H9 (cell line): ENCODE measurements around the gene JUP. TPM values are rescaled to one million over a fixed set of nuclear protein-coding genes. Genes with fewer than 3 reads are reported as not detected.

ENCODE experiments used
- DNase-seq: peaks from one replicate; pipeline ENCODE4 v3.0.0-alpha.2; 2017
- H2AFZ ChIP-seq: one replicate; pipeline ENCODE4 v1.6.1; 2013; ENCODE audit warnings: mild to moderate bottlenecking, low read length, control low read depth, moderate library complexity
- H2AK5ac ChIP-seq: 2 replicates; pipeline ENCODE4 v1.6.1; 2013; ENCODE audit warnings: low read length, control low read depth, mixed read lengths; ENCODE audit not compliant: insufficient read length
- H2BK120ac ChIP-seq: one replicate; pipeline ENCODE4 v1.6.1; 2013; ENCODE audit warnings: low read depth, mild to moderate bottlenecking, low read length, control low read depth, inconsistent platforms; ENCODE audit not compliant: poor library complexity, severe bottlenecking
- H2BK12ac ChIP-seq: 2 replicates; pipeline ENCODE4 v1.6.1; 2013; ENCODE audit warnings: low read length, control low read depth, mixed read lengths, low read depth; ENCODE audit not compliant: insufficient read length
- H2BK15ac ChIP-seq: 2 replicates; pipeline ENCODE4 v1.6.1; 2013; ENCODE audit warnings: low read depth, low read length, control low read depth
- H2BK20ac ChIP-seq: one replicate; pipeline ENCODE4 v1.6.1; 2013; ENCODE audit warnings: low read depth, mild to moderate bottlenecking, low read length, control low read depth, inconsistent platforms; ENCODE audit not compliant: poor library complexity, severe bottlenecking
- H2BK5ac ChIP-seq: 2 replicates; pipeline ENCODE4 v1.6.1; 2013; ENCODE audit warnings: low read length, control low read depth, mixed read lengths; ENCODE audit not compliant: insufficient read length
- H3K14ac ChIP-seq: 2 replicates; pipeline ENCODE4 v1.6.1; 2013; ENCODE audit warnings: low read length, control low read depth; ENCODE audit not compliant: insufficient read depth
- H3K18ac ChIP-seq: 2 replicates; pipeline ENCODE4 v1.6.1; 2013; ENCODE audit warnings: low read depth, mild to moderate bottlenecking, mixed read lengths, low read length, control low read depth; ENCODE audit not compliant: insufficient read length
- H3K23ac ChIP-seq: 2 replicates; pipeline ENCODE4 v1.6.1; 2013; ENCODE audit warnings: low read length, control low read depth, mixed read lengths, low read depth; ENCODE audit not compliant: insufficient read length
- H3K23me2 ChIP-seq: 2 replicates; pipeline ENCODE4 v1.6.1; 2013; ENCODE audit warnings: low read depth, mild to moderate bottlenecking, mixed read lengths, low read length, control low read depth; ENCODE audit not compliant: insufficient read length, poor library complexity, severe bottlenecking
- H3K27ac ChIP-seq: 2 replicates; pipeline ENCODE4 v1.5.1; 2013; ENCODE audit warnings: low read length, control low read depth, mixed read lengths, low read depth; ENCODE audit not compliant: insufficient read length
- H3K27me3 ChIP-seq: 2 replicates; pipeline ENCODE4 v1.6.1; 2013; ENCODE audit warnings: low read length, control low read depth, inconsistent platforms; ENCODE audit not compliant: insufficient read depth
- H3K4ac ChIP-seq: 2 replicates; pipeline ENCODE4 v1.6.1; 2013; ENCODE audit warnings: low read depth, mild to moderate bottlenecking, control low read depth, inconsistent platforms, low read length, moderate library complexity
- H3K4me1 ChIP-seq: 2 replicates; pipeline ENCODE4 v1.6.1; 2013; ENCODE audit warnings: low read length, control low read depth, inconsistent platforms; ENCODE audit not compliant: insufficient read depth
- H3K4me2 ChIP-seq: 2 replicates; pipeline ENCODE4 v1.6.1; 2013; ENCODE audit warnings: low read length, control low read depth, mixed read lengths; ENCODE audit not compliant: insufficient read length, insufficient read depth
- H3K56ac ChIP-seq: 2 replicates; pipeline ENCODE4 v1.6.1; 2013; ENCODE audit warnings: low read depth, mild to moderate bottlenecking, mixed read lengths, low read length, control low read depth; ENCODE audit not compliant: insufficient read length
- H3K79me1 ChIP-seq: 2 replicates; pipeline ENCODE4 v1.6.1; 2013; ENCODE audit warnings: low read depth, mild to moderate bottlenecking, moderate library complexity, low read length, control low read depth, inconsistent platforms; ENCODE audit not compliant: insufficient read depth, poor library complexity, severe bottlenecking
- H3K79me2 ChIP-seq: 2 replicates; pipeline ENCODE4 v1.6.1; 2013; ENCODE audit warnings: low read length, control low read depth, inconsistent platforms; ENCODE audit not compliant: insufficient read depth
- H3K9ac ChIP-seq: 2 replicates; pipeline ENCODE4 v1.6.1; 2013; ENCODE audit warnings: low read length, control low read depth, mixed read lengths; ENCODE audit not compliant: insufficient read length; ENCODE audit errors: extremely low read depth
- H3K9me3 ChIP-seq: one replicate; pipeline ENCODE4 v1.6.1; 2013; ENCODE audit warnings: low read depth, low read length, inconsistent platforms; ENCODE audit not compliant: control insufficient read depth
- H3T11ph ChIP-seq: one replicate; pipeline ENCODE4 v1.6.1; 2013; ENCODE audit warnings: mild to moderate bottlenecking, low read length, control low read depth, inconsistent platforms
- H4K20me1 ChIP-seq: one replicate; pipeline ENCODE4 v1.6.1; 2013; ENCODE audit not compliant: control insufficient read depth, insufficient read length, insufficient read depth
- H4K5ac ChIP-seq: 2 replicates; pipeline ENCODE4 v1.6.1; 2013; ENCODE audit warnings: low read depth, mild to moderate bottlenecking, mixed read lengths, low read length, control low read depth; ENCODE audit not compliant: insufficient read length
- H4K8ac ChIP-seq: replicated peaks from 2 replicates; pipeline ENCODE4 v1.6.1; 2013; ENCODE audit warnings: low read length, control low read depth, mixed read lengths, low read depth; ENCODE audit not compliant: insufficient read length
- H4K91ac ChIP-seq: 2 replicates; pipeline ENCODE4 v1.6.1; 2013; ENCODE audit warnings: low read depth, mild to moderate bottlenecking, moderate library complexity, mixed read lengths, low read length, control low read depth; ENCODE audit not compliant: insufficient read length
- H3K27ac Mint-ChIP-seq, 3 experiments: 2 replicates in 2 of 3; 3 replicates in 1 of 3; pipeline ENCODE4 v1.8.0; 2020 to 2021; ENCODE audit warnings: mixed read lengths in 3 of 3, mild to moderate bottlenecking in 1 of 3, moderate library complexity in 1 of 3
- H3K27me3 Mint-ChIP-seq: 2 replicates; pipeline ENCODE4 v1.8.0; 2021; ENCODE audit warnings: low read depth, mild to moderate bottlenecking, moderate library complexity, mixed read lengths
- H3K36me3 Mint-ChIP-seq, 3 experiments: 2 replicates in 2 of 3; 3 replicates in 1 of 3; pipeline ENCODE4 v1.8.0; 2020 to 2021; ENCODE audit warnings: low read depth in 3 of 3, mixed read lengths in 3 of 3; ENCODE audit not compliant: insufficient read depth in 1 of 3
- H3K4me1 Mint-ChIP-seq, 2 experiments: 2 replicates each; pipeline ENCODE4 v1.8.0; 2020; ENCODE audit warnings: mixed read lengths in 2 of 2
- H3K4me3 Mint-ChIP-seq, 2 experiments: 2 replicates in 1 of 2; 3 replicates in 1 of 2; pipeline ENCODE4 v1.8.0; 2020 to 2021; ENCODE audit warnings: mild to moderate bottlenecking in 2 of 2, mixed read lengths in 2 of 2, moderate library complexity in 1 of 2
- H3K9me3 Mint-ChIP-seq, 2 experiments: 2 replicates in 1 of 2; 3 replicates in 1 of 2; pipeline ENCODE4 v1.8.0; 2020; ENCODE audit warnings: mild to moderate bottlenecking in 2 of 2, mixed read lengths in 2 of 2, moderate library complexity in 1 of 2
- CTCF ChIP-seq: fragments of 200-600 bp; sonication (generic); conservative IDR thresholded peaks from 3 replicates; pipeline ENCODE4 v1.8.0; 2021; ENCODE audit warnings: antibody characterized with exemption, mild to moderate bottlenecking
- WGBS: extraction: QIAGEN DNeasy Blood & Tissue Kit; methylation state at CpG from one replicate; pipeline ENCODE4 v1.1.7; 2013; ENCODE audit warnings: missing lambda C conversion rate, low lambda C conversion rate, mixed read lengths; ENCODE audit not compliant: insufficient read length; ENCODE audit errors: extremely low coverage; 5-methylcytosine and 5-hydroxymethylcytosine counted together
- total RNA-seq: library from RNA; stranded (reverse); gene quantifications from 2 replicates; pipeline ENCODE4 v1.2.1, GENCODE V29; 2021

JUP gene
- total RNA-seq, 1 experiment from 2014 or later: 90.1 TPM

DNA sequence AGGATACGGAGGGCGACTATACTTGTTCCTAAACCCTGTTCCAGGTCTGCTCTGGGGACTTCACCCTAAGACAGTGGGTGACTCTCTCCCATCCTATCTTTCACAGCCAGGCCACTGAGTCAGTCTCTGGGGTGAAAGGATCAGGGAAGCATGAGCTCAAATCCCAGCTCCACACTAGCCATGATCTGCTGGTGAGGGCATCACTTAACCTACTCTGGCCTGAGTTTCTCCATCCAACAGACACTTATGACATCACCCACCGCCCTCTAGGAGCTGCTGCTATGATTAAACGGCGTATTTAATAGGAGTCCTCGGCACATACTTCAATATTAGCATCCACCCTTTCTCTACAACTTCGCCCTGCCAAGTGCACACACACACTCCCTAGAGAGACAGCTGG lies 64.3 kb downstream of the JUP start:
- Mint-ChIP-seq H3K4me1 (peaks cover 10 to 13% of the 10 kb centered on the region in 2 experiments), H3K27ac (no peak overlapping the region), H3K4me3 (no peak overlapping the region), H3K36me3 (no peaks in the 10 kb centered on the region; a peak in 2 of 7 replicates), H3K9me3 (peaks cover 0 to 2% of the 10 kb centered on the region in 2 experiments; a peak in 1 of 5 replicates), H3K27me3 (peaks cover 23% of the 10 kb centered on the region)
- H3K4me1 ChIP-seq: no peaks in the 10 kb centered on the region
- no peak overlapping the region for H3K4me2 ChIP-seq
- H3K27me3 ChIP-seq: no peaks in the 10 kb centered on the region
- no peak overlapping the region for H2AK5ac ChIP-seq
- no peaks in the 10 kb centered on the region for H3K23me2 ChIP-seq
- H3K18ac ChIP-seq: no peak overlapping the region
- H3T11ph ChIP-seq: no peak overlapping the region
- TF ChIP-seq CTCF: no peak
- no peak overlapping the region for H4K91ac ChIP-seq
- no peak for DNase-seq
- no peak overlapping the region for H2AFZ ChIP-seq
- no peak overlapping the region for H3K27ac ChIP-seq
- H4K8ac ChIP-seq: no peak overlapping the region
- peaks cover 2% of the 10 kb centered on the region for H4K20me1 ChIP-seq
- no CpG with 5 or more reads among the region's 7 CpGs for WGBS
- H3K4ac ChIP-seq: no peak overlapping the region
- H3K79me2 ChIP-seq: no peaks in the 10 kb centered on the region
- H2BK120ac ChIP-seq: no peak overlapping the region
- H2BK20ac ChIP-seq: no peak overlapping the region
- H3K23ac ChIP-seq: no peak overlapping the region
- H3K79me1 ChIP-seq: no peaks in the 10 kb centered on the region
- H3K9ac ChIP-seq: no peak overlapping the region
- H2BK15ac ChIP-seq: no peak overlapping the region
- H2BK12ac ChIP-seq: no peak overlapping the region
- H3K9me3 ChIP-seq: no peaks in the 10 kb centered on the region
- H4K5ac ChIP-seq: no peak overlapping the region
- no peak overlapping the region for H3K56ac ChIP-seq
- H3K14ac ChIP-seq: no peak overlapping the region
- no peak overlapping the region for H2BK5ac ChIP-seq
